DND-41 (cell line): Measurements from ENCODE around the gene SEL1L.

ENCODE experiments used
- ATAC-seq: fragments of 200-7000 bp; cut with Tn5 transposase; 3 replicates; pipeline ENCODE4 v1.9.1; 2021; ENCODE audit warnings: low read depth; ENCODE audit not compliant: insufficient read depth
- DNase-seq: peaks from one replicate; pipeline ENCODE4 v3.0.0-alpha.2; 2020
- H2AFZ ChIP-seq: 2 replicates; pipeline ENCODE4 v1.6.0; 2012; ENCODE audit warnings: low read depth, low read length
- H3K27ac ChIP-seq: 2 replicates; pipeline ENCODE4 v1.5.1; 2012; ENCODE audit warnings: low read length, inconsistent platforms
- H3K27me3 ChIP-seq: fragments of 200-600 bp; sonication (generic); 2 replicates; pipeline ENCODE4 v1.6.0; 2012; ENCODE audit warnings: low read length, mild to moderate bottlenecking, inconsistent platforms; ENCODE audit not compliant: insufficient read depth, poor library complexity
- H3K36me3 ChIP-seq: 2 replicates; pipeline ENCODE4 v1.5.1; 2012; ENCODE audit warnings: low read length, inconsistent platforms; ENCODE audit not compliant: insufficient read depth
- H3K4me1 ChIP-seq: 2 replicates; pipeline ENCODE4 v1.5.1; 2012; ENCODE audit warnings: mild to moderate bottlenecking, low read length; ENCODE audit not compliant: insufficient read depth
- H3K4me2 ChIP-seq: 2 replicates; pipeline ENCODE4 v1.6.0; 2012; ENCODE audit warnings: mild to moderate bottlenecking, moderate library complexity, low read length, inconsistent platforms; ENCODE audit not compliant: insufficient read depth
- H3K4me3 ChIP-seq, 2 experiments: fragments of 200-600 bp in 1 of 2; shearing (Covaris generic) in 1 of 2; 2 replicates each; pipeline ENCODE4 v1.5.1; 2012 to 2016; ENCODE audit warnings: inconsistent platforms in 2 of 2, low read length in 2 of 2, mild to moderate bottlenecking in 2 of 2, low read depth in 1 of 2, moderate library complexity in 1 of 2
- H3K79me2 ChIP-seq: 2 replicates; pipeline ENCODE4 v1.6.0; 2012; ENCODE audit warnings: low read length, inconsistent platforms; ENCODE audit not compliant: insufficient read depth
- H3K9ac ChIP-seq: 2 replicates; pipeline ENCODE4 v1.6.0; 2012; ENCODE audit warnings: low read depth, mild to moderate bottlenecking, inconsistent platforms, low read length, moderate library complexity
- H3K9me3 ChIP-seq: 2 replicates; pipeline ENCODE4 v1.5.1; 2012; ENCODE audit warnings: low read length, moderate library complexity, mild to moderate bottlenecking, inconsistent platforms; ENCODE audit not compliant: insufficient read depth, severe bottlenecking
- H4K20me1 ChIP-seq: 2 replicates; pipeline ENCODE4 v1.6.0; 2012; ENCODE audit warnings: low read length; ENCODE audit not compliant: insufficient read depth
- CTCF ChIP-seq: IDR thresholded peaks from 2 replicates; pipeline ENCODE4 v1.5.1; 2012; ENCODE audit warnings: borderline replicate concordance, low read length, moderate library complexity, mild to moderate bottlenecking; ENCODE audit not compliant: poor library complexity, severe bottlenecking; ENCODE audit errors: extremely low read depth
- EZH2 ChIP-seq: IDR thresholded peaks from 3 replicates; pipeline ENCODE4 v1.6.1; 2012; ENCODE audit warnings: borderline replicate concordance, low read depth, mild to moderate bottlenecking, moderate library complexity, low read length, inconsistent platforms; ENCODE audit not compliant: severe bottlenecking

The SEL1L gene

GRCh38 chr14:81504864-81505263 lies 28.8 kb downstream of the SEL1L start:
- Histone ChIP-seq H3K4me1 (no peaks in the 10 kb centered on the region), H3K4me2 (no peak overlapping the region), H3K9ac (no peak overlapping the region), H2AFZ (no peak overlapping the region), H3K36me3 (peaks cover 90% of the 10 kb centered on the region), H3K27me3 (no peaks in the 10 kb centered on the region), H3K79me2 (0 out of 2 replicates have a peak, but pooled peaks cover 2% of the 10 kb centered on the region), H3K4me3 (no peak overlapping the region), H3K9me3 (no peaks in the 10 kb centered on the region), H4K20me1 (peaks cover 3% of the 10 kb centered on the region), H3K27ac (no peak overlapping the region)
- DNase-seq: no peak
- no peak for ATAC-seq
- TF ChIP-seq CTCF (no peak), EZH2 (no peak)

GRCh38 chr14:81485781-81486180 lies 47.9 kb downstream of the SEL1L start:
- no peak for ATAC-seq
- Histone ChIP-seq H3K4me1 (no peaks in the 10 kb centered on the region), H3K4me3 (no peak overlapping the region), H4K20me1 (no peaks in the 10 kb centered on the region), H3K27me3 (no peaks in the 10 kb centered on the region), H3K79me2 (no peaks in the 10 kb centered on the region), H2AFZ (no peak overlapping the region), H3K27ac (no peak overlapping the region), H3K36me3 (peaks cover 80% of the 10 kb centered on the region), H3K9me3 (no peaks in the 10 kb centered on the region), H3K9ac (no peak overlapping the region), H3K4me2 (no peak overlapping the region)
- DNase-seq: no peak
- TF ChIP-seq EZH2 (no peak), CTCF (no peak)

- no peak overlapping the region for H3K4me3 ChIP-seq
- no peak overlapping the region for H2AFZ ChIP-seq
- H3K4me1 ChIP-seq: no peaks in the 10 kb centered on the region
- no peak for ATAC-seq
- H3K27me3 ChIP-seq: no peaks in the 10 kb centered on the region
- no peaks in the 10 kb centered on the region for H3K9me3 ChIP-seq
- H3K9ac ChIP-seq: no peak overlapping the region
- H4K20me1 ChIP-seq: no peaks in the 10 kb centered on the region
- peaks cover 84% of the 10 kb centered on the region for H3K36me3 ChIP-seq
- H3K27ac ChIP-seq: no peak overlapping the region
- no peaks in the 10 kb centered on the region for H3K79me2 ChIP-seq
- no peak for DNase-seq
- H3K4me2 ChIP-seq: no peak overlapping the region
- TF ChIP-seq EZH2: no peak
- no peak for TF ChIP-seq CTCF
These were observed 48.3 kb downstream of the SEL1L start for GRCh38 chr14:81485372-81485771.

GRCh38 chr14:81484120-81484519 lies 49.5 kb downstream of the SEL1L start:
- no peak overlapping the region for H2AFZ ChIP-seq
- no peak overlapping the region for H3K27ac ChIP-seq
- no peak overlapping the region for H3K9ac ChIP-seq
- no peak for ATAC-seq
- H3K4me3 ChIP-seq: no peak overlapping the region
- H3K79me2 ChIP-seq: no peaks in the 10 kb centered on the region
- no peak for DNase-seq
- H3K4me1 ChIP-seq: no peaks in the 10 kb centered on the region
- H3K36me3 ChIP-seq: peaks cover 83% of the 10 kb centered on the region
- H3K9me3 ChIP-seq: no peaks in the 10 kb centered on the region
- H3K4me2 ChIP-seq: no peak overlapping the region
- TF ChIP-seq CTCF (no peak), EZH2 (no peak)
- H4K20me1 ChIP-seq: no peaks in the 10 kb centered on the region
- no peaks in the 10 kb centered on the region for H3K27me3 ChIP-seq
